WTC11 (cell line): ENCODE data around the gene SETD1A.

Source experiments
- CTCF ChIP-seq: fragments of 200-600 bp; IDR thresholded peaks from 2 replicates; pipeline ENCODE4 v1.8.0; 2022; ENCODE audit warnings: antibody characterized with exemption
- FOXJ3 ChIP-seq: sonication (generic); formaldehyde crosslinking; IDR thresholded peaks from 2 replicates; pipeline ENCODE4 v1.9.0; 2021; ENCODE audit warnings: missing genetic modification reagents, mild to moderate bottlenecking, borderline replicate concordance
- FOXP1 ChIP-seq: sonication (generic); formaldehyde crosslinking; IDR thresholded peaks from 2 replicates; pipeline ENCODE4 v1.8.0; 2022; ENCODE audit warnings: missing genetic modification reagents, mild to moderate bottlenecking, moderate library complexity, borderline replicate concordance
- NR2C2 ChIP-seq: sonication (generic); formaldehyde crosslinking; IDR thresholded peaks from 2 replicates; pipeline ENCODE4 v1.8.0; 2022; ENCODE audit warnings: mild to moderate bottlenecking, missing genetic modification reagents
- USF2 ChIP-seq: sonication (generic); formaldehyde crosslinking; IDR thresholded peaks from 2 replicates; pipeline ENCODE4 v1.8.1; 2023; ENCODE audit warnings: mild to moderate bottlenecking, missing genetic modification reagents, moderate library complexity

GRCh38 chr16:30987581-30988190 lies 30.1 kb downstream of the SETD1A start:
- TF ChIP-seq CTCF (no peak), NR2C2 (CRISPR knock-in tag) (no peak), FOXP1 (CRISPR knock-in tag) (peak; percentile 43; the same call in 1 of the 2 replicates), FOXJ3 (no peak), USF2 (no peak)
